ENCODE results near the gene ATP2B2. TPM values are rescaled to one million over a fixed set of nuclear protein-coding genes. Genes with fewer than 3 reads are reported as not detected.

Gene ATP2B2
- polyA plus RNA-seq, 3 donors: not detected

GRCh38 chr3:10289787-10290355, 215.5 kb downstream of the ATP2B2 start:
- Histone ChIP-seq H3K36me3 (replicated peaks in 1 of 2; ENCODE audit: control insufficient read depth in 1 of 2, insufficient read depth in 2 of 2, low read length in 2 of 2) (peaks cover 36 to 49% of the 10 kb centered on the region in 2 donors), H4K20me1 (ENCODE audit: insufficient read depth, low read length) (no peaks in the 10 kb centered on the region), H3K9me3 (replicated peaks in 1 of 2; ENCODE audit: control insufficient read depth in 1 of 2, insufficient read depth in 1 of 2, low read length in 2 of 2) (no peaks in the 10 kb centered on the region), H3K4me3 (replicated peaks in 1 of 3; ENCODE audit: low read depth in 2 of 3, low read length in 3 of 3) (no peak overlapping the region), H3K79me2 (ENCODE audit: insufficient read depth, low read length) (peaks cover 11% of the 10 kb centered on the region), H2AFZ (ENCODE audit: insufficient read depth, low read depth, low read length, poor library complexity, severe bottlenecking) (no peak overlapping the region), H3K4me1 (ENCODE audit: control insufficient read depth in 1 of 2, insufficient read depth in 2 of 2, low read length in 2 of 2) (peaks cover 34 to 42% of the 10 kb centered on the region in 2 donors), H3K27me3 (ENCODE audit: control insufficient read depth in 2 of 2, insufficient read depth in 2 of 2, low read length in 2 of 2) (no peaks in the 10 kb centered on the region), H3K27ac (ENCODE audit: low read depth in 1 of 2, low read length in 2 of 2) (peak overlapping the region in 1 of 2 donors; percentile 22), H3K4me2 (replicated peaks; ENCODE audit: extremely low read depth, low read length, poor library complexity, severe bottlenecking) (no peak overlapping the region), H3K9ac (ENCODE audit: insufficient read depth, low read length, poor library complexity, severe bottlenecking) (no peak overlapping the region)
- 95% methylated on average over 7 of the region's 9 CpGs for WGBS (ENCODE audit: insufficient coverage)
- TF ChIP-seq CTCF (IDR thresholded peaks at IDR 0.05): no peak
- peak overlapping the region in 6 of 7 donors; percentile 6 to 85 (median 43) for H3K27ac Mint-ChIP-seq
- H3K27me3 Mint-ChIP-seq (ENCODE audit: low read depth in 3 of 3): no peaks in the 10 kb centered on the region
- H3K4me1 Mint-ChIP-seq: peaks cover 42% of the 10 kb centered on the region
- intact Hi-C loops (cut with micrococcal nuclease): no loop called here
- H3K9me3 Mint-ChIP-seq: no peaks in the 10 kb centered on the region
- no peak overlapping the region for H3K4me3 Mint-ChIP-seq
- peaks cover 48 to 51% of the 10 kb centered on the region in 2 donors for H3K36me3 Mint-ChIP-seq
- no peak for DNase-seq

DNA sequence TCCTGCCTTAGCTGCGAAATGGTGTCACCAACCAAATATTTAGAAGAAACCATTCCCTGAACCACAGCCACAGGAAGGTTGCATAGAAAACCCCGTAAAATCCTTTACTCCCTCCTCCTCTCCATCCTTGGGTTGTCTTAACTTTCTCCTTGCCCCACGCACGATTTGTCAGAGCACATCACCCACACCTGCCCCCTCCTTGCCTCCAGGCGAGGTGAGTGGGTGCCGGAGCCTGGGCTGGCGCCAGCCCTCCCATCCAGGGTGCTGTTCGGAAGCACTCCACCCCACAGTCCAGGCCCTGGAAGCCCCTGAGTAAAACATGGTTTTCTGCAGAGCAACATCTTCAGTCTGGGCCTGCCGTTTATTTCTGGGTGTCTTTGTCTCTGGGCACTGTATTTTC, 216.3 kb downstream of the ATP2B2 start:
- H3K4me1 ChIP-seq (ENCODE audit: control insufficient read depth in 1 of 2, insufficient read depth in 2 of 2, low read length in 2 of 2): peaks cover 28 to 34% of the 10 kb centered on the region in 2 donors
- no peak overlapping the region for H3K27ac ChIP-seq (ENCODE audit: low read depth in 1 of 2, low read length in 2 of 2)
- TF ChIP-seq CTCF (IDR thresholded peaks at IDR 0.05): no peak
- Mint-ChIP-seq H3K27ac (peak overlapping the region in 1 of 7 donors; percentile 50), H3K36me3 (peaks cover 49 to 56% of the 10 kb centered on the region in 2 donors), H3K4me1 (peaks cover 37% of the 10 kb centered on the region), H3K9me3 (no peaks in the 10 kb centered on the region), H3K27me3 (ENCODE audit: low read depth in 3 of 3) (no peaks in the 10 kb centered on the region), H3K4me3 (no peak overlapping the region)
- no peak overlapping the region for H3K4me2 ChIP-seq (replicated peaks; ENCODE audit: extremely low read depth, low read length, poor library complexity, severe bottlenecking)
- no peaks in the 10 kb centered on the region for H3K9me3 ChIP-seq (replicated peaks in 1 of 2; ENCODE audit: control insufficient read depth in 1 of 2, insufficient read depth in 1 of 2, low read length in 2 of 2)
- H3K36me3 ChIP-seq (replicated peaks in 1 of 2; ENCODE audit: control insufficient read depth in 1 of 2, insufficient read depth in 2 of 2, low read length in 2 of 2): peaks cover 36 to 49% of the 10 kb centered on the region in 2 donors
- WGBS (ENCODE audit: insufficient coverage): 90% methylated on average over 6 of the region's 9 CpGs
- no peak overlapping the region for H3K9ac ChIP-seq (ENCODE audit: insufficient read depth, low read length, poor library complexity, severe bottlenecking)
- peaks cover 11% of the 10 kb centered on the region for H3K79me2 ChIP-seq (ENCODE audit: insufficient read depth, low read length)
- H4K20me1 ChIP-seq (ENCODE audit: insufficient read depth, low read length): no peaks in the 10 kb centered on the region
- H3K4me3 ChIP-seq (replicated peaks in 1 of 3; ENCODE audit: low read depth in 2 of 3, low read length in 3 of 3): no peak overlapping the region
- no peaks in the 10 kb centered on the region for H3K27me3 ChIP-seq (ENCODE audit: control insufficient read depth in 2 of 2, insufficient read depth in 2 of 2, low read length in 2 of 2)
- no peak overlapping the region for H2AFZ ChIP-seq (ENCODE audit: insufficient read depth, low read depth, low read length, poor library complexity, severe bottlenecking)
- no peak for DNase-seq
- intact Hi-C loops (cut with micrococcal nuclease): no loop called here
